ENCODE results near the gene GLYR1.

Gene GLYR1

GRCh38 chr16:4803401-4803844 is 43.7 kb downstream of the GLYR1 start:
- no peak for DNase-seq

- peak; percentile 91 for DNase-seq
Measured at GRCh38 chr16:4802659-4803287, 44.3 kb downstream of the GLYR1 start.

- peak; percentile 70 for DNase-seq
Measured at GRCh38 chr16:4801962-4802658, 45.0 kb downstream of the GLYR1 start, which contains the start of gene ROGDI. ROGDI (minus strand) TSS chr16:4802633; CDS start chr16:4802571, 62 bp downstream.

GRCh38 chr16:4801051-4801961 is 45.8 kb downstream of the GLYR1 start:
- no peak for DNase-seq

- no peak for DNase-seq
Measured at GRCh38 chr16:4800290-4801041, 46.6 kb downstream of the GLYR1 start.

GRCh38 chr16:4799171-4799855 is 47.8 kb downstream of the GLYR1 start:
- DNase-seq: no peak

GRCh38 chr16:4798456-4798855 is 48.6 kb downstream of the GLYR1 start:
- DNase-seq: no peak

- no peak for DNase-seq
Measured at GRCh38 chr16:4797805-4798252, 49.3 kb downstream of the GLYR1 start.

GRCh38 chr16:4796982-4797804 is 49.9 kb downstream of the GLYR1 start:
- no peak for DNase-seq

GRCh38 chr16:4795828-4796572 is 51.1 kb downstream of the GLYR1 start:
- no peak for DNase-seq

GRCh38 chr16:4795181-4795827 is 51.8 kb downstream of the GLYR1 start, which contains the start of gene SMIM22:
SMIM22 (plus strand) TSS chr16:4795369; CDS start chr16:4795735, 366 bp downstream.
- no peak for DNase-seq

GRCh38 chr16:4792951-4793513 is 54.1 kb downstream of the GLYR1 start:
- DNase-seq: no peak

- peak; percentile 10 for DNase-seq
Measured at GRCh38 chr16:4790871-4791270, 56.2 kb downstream of the GLYR1 start.

GRCh38 chr16:4790261-4790660 is 56.8 kb downstream of the GLYR1 start:
- DNase-seq: no peak

GRCh38 chr16:4788910-4789309 is 58.2 kb downstream of the GLYR1 start:
- no peak for DNase-seq

- DNase-seq: no peak
Measured at GRCh38 chr16:4788489-4788889, 58.6 kb downstream of the GLYR1 start.

GRCh38 chr16:4787627-4788482 is 59.2 kb downstream of the GLYR1 start, which contains the start of gene SEPTIN12:
SEPTIN12 (minus strand) TSS chr16:4788345; CDS start chr16:4787645, 700 bp downstream.
- no peak for DNase-seq

GRCh38 chr16:4787068-4787467 is 60.0 kb downstream of the GLYR1 start:
- no peak for DNase-seq

Measured in activated CD4-positive, alpha-beta T cell treated with anti-CD3 and anti-CD28 coated beads, Interleukin-2, amount 50 U/mL, for 16 hours (primary cell).